GM12872 (cell line): ENCODE measurements around the gene BNIP3.

Experiments used
- CTCF ChIP-seq: IDR thresholded peaks from 3 replicates; pipeline ENCODE4 v1.5.1; 2011; ENCODE audit warnings: low read depth, mild to moderate bottlenecking, low read length, moderate library complexity; ENCODE audit not compliant: insufficient read depth

Gene BNIP3

GRCh38 chr10:132021046-132021445, 39.3 kb upstream of the BNIP3 start:
- no peak for TF ChIP-seq CTCF

GRCh38 chr10:132020456-132020855, 38.7 kb upstream of the BNIP3 start:
- no peak for TF ChIP-seq CTCF

- TF ChIP-seq CTCF = no peak
Measured at GRCh38 chr10:132019366-132019765, 37.6 kb upstream of the BNIP3 start.

GRCh38 chr10:132018446-132018845, 36.7 kb upstream of the BNIP3 start:
- TF ChIP-seq CTCF = no peak

- TF ChIP-seq CTCF = no peak
Measured at GRCh38 chr10:132016514-132016913, 34.8 kb upstream of the BNIP3 start.

- TF ChIP-seq CTCF = no peak
Measured at GRCh38 chr10:132011445-132011844, 29.7 kb upstream of the BNIP3 start.

GRCh38 chr10:132011024-132011423, 29.3 kb upstream of the BNIP3 start:
- TF ChIP-seq CTCF = no peak

GRCh38 chr10:132010483-132010882, 28.8 kb upstream of the BNIP3 start:
- TF ChIP-seq CTCF = no peak
